ENCODE data around the gene VWC2L. TPM values are rescaled to one million over a fixed set of nuclear protein-coding genes. Genes with fewer than 3 reads are reported as not detected.

VWC2L gene
- total RNA-seq, 1 experiment from 2014 or later, result not detected

- TF ChIP-seq CDX4 (CRISPR knock-in tag; IDR thresholded peaks at IDR 0.05; ENCODE audit: borderline replicate concordance), result no peak
- TF ChIP-seq E2F1 (CRISPR knock-in tag; IDR thresholded peaks at IDR 0.05), result no peak
- TF ChIP-seq HMGA2 (CRISPR knock-in tag; IDR thresholded peaks at IDR 0.05), result no peak
- no peak for TF ChIP-seq ZNF121 (CRISPR knock-in tag; IDR thresholded peaks at IDR 0.05)
- TF ChIP-seq, protein P1, sequence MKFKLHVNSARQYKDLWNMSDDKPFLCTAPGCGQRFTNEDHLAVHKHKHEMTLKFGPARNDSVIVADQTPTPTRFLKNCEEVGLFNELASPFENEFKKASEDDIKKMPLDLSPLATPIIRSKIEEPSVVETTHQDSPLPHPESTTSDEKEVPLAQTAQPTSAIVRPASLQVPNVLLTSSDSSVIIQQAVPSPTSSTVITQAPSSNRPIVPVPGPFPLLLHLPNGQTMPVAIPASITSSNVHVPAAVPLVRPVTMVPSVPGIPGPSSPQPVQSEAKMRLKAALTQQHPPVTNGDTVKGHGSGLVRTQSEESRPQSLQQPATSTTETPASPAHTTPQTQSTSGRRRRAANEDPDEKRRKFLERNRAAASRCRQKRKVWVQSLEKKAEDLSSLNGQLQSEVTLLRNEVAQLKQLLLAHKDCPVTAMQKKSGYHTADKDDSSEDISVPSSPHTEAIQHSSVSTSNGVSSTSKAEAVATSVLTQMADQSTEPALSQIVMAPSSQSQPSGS (CRISPR knock-in tag; IDR thresholded peaks at IDR 0.05; ENCODE audit: borderline replicate concordance, low read depth), result no peak
- TF ChIP-seq, protein P2, sequence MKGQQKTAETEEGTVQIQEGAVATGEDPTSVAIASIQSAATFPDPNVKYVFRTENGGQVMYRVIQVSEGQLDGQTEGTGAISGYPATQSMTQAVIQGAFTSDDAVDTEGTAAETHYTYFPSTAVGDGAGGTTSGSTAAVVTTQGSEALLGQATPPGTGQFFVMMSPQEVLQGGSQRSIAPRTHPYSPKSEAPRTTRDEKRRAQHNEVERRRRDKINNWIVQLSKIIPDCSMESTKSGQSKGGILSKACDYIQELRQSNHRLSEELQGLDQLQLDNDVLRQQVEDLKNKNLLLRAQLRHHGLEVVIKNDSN (CRISPR knock-in tag; IDR thresholded peaks at IDR 0.05), result no peak
- TF ChIP-seq AFF4 (CRISPR knock-in tag; IDR thresholded peaks at IDR 0.05; ENCODE audit: borderline replicate concordance), result no peak
- TF ChIP-seq OVOL2 (CRISPR knock-in tag; IDR thresholded peaks at IDR 0.05; ENCODE audit: borderline replicate concordance), result no peak
Measured at GRCh38 chr2:214607051-214607450, 196.2 kb downstream of the VWC2L start (continued).

DNA sequence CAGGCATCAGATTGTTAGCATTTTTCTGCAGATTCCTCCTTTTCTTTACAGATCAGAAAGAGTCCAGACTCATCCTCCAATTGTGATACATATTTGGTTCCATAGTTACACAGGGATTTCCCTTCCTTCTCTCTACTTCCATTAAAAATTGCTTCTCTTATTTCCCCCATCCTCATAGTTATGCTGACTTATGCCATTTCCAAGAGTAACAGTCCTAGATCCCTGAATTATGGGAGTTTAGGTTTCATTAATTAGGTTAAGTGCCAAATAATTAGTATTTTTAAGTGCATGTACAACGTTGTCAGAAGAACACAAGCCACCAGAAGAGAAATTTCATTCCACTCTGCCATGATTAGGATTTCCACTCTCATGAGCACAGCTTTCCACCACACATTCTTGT lies 200.2 kb downstream of the VWC2L start:
- Mint-ChIP-seq H3K27ac (no peak overlapping the region), H3K27me3 (ENCODE audit: low read depth) (peaks cover 12% of the 10 kb centered on the region), H3K36me3 (no peaks in the 10 kb centered on the region), H3K9me3 (no peaks in the 10 kb centered on the region), H3K4me3 (no peak overlapping the region), H3K4me1 (peaks cover 16% of the 10 kb centered on the region)
- POLR2A ChIA-PET, result no interaction called here
- CTCF ChIA-PET, result no interaction called here
- DNase-seq (ENCODE audit: low spot score), result no peak
- ATAC-seq, result no peak
- TF ChIP-seq JAZF1 (CRISPR knock-in tag; IDR thresholded peaks at IDR 0.05), result no peak
- TF ChIP-seq, protein P1 (CRISPR knock-in tag; IDR thresholded peaks at IDR 0.05; ENCODE audit: borderline replicate concordance, low read depth), result no peak
- TF ChIP-seq GTF2I (CRISPR knock-in tag; conservative IDR thresholded peaks at IDR 0.05), result no peak
- TF ChIP-seq, protein P3, sequence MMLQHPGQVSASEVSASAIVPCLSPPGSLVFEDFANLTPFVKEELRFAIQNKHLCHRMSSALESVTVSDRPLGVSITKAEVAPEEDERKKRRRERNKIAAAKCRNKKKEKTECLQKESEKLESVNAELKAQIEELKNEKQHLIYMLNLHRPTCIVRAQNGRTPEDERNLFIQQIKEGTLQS (CRISPR knock-in tag; conservative IDR thresholded peaks at IDR 0.05), result no peak
- TF ChIP-seq CTCF (IDR thresholded peaks at IDR 0.05), result no peak
- no peak for TF ChIP-seq E2F1 (CRISPR knock-in tag; IDR thresholded peaks at IDR 0.05)
- no peak for TF ChIP-seq ZBTB21 (CRISPR knock-in tag; IDR thresholded peaks at IDR 0.05; ENCODE audit: borderline replicate concordance)
- TF ChIP-seq ZNF671 (CRISPR knock-in tag; IDR thresholded peaks at IDR 0.05), result no peak
- no peak for TF ChIP-seq FOXJ3 (CRISPR knock-in tag; IDR thresholded peaks at IDR 0.05; ENCODE audit: borderline replicate concordance)
- no peak for TF ChIP-seq CREM (CRISPR knock-in tag; IDR thresholded peaks at IDR 0.05)
- TF ChIP-seq GABPB1 (CRISPR knock-in tag; IDR thresholded peaks at IDR 0.05), result no peak
- no peak for TF ChIP-seq ZNF416 (CRISPR knock-in tag; IDR thresholded peaks at IDR 0.05)
- TF ChIP-seq OVOL2 (CRISPR knock-in tag; IDR thresholded peaks at IDR 0.05; ENCODE audit: borderline replicate concordance), result no peak
- no peak for TF ChIP-seq ELF4 (CRISPR knock-in tag; IDR thresholded peaks at IDR 0.05; ENCODE audit: low read depth)
- TF ChIP-seq MAX (CRISPR knock-in tag; IDR thresholded peaks at IDR 0.05), result no peak
- TF ChIP-seq PREB (CRISPR knock-in tag; IDR thresholded peaks at IDR 0.05; ENCODE audit: borderline replicate concordance), result no peak
- no peak for TF ChIP-seq ZNF121 (CRISPR knock-in tag; IDR thresholded peaks at IDR 0.05)
